Activated T-cell treated with anti-CD3 and anti-CD28 coated beads for 1 hour (primary cell): ENCODE data around the gene CCDC82.

Experiments used
- DNase-seq: peaks from one replicate; pipeline ENCODE4 v3.0.0-alpha.2; 2020; ENCODE audit warnings: low read depth

The CCDC82 gene

GRCh38 chr11:96306933-96307775, 82.6 kb downstream of the CCDC82 start:
- no peak for DNase-seq

GRCh38 chr11:96306600-96306932, 83.1 kb downstream of the CCDC82 start:
- no peak for DNase-seq

- DNase-seq = no peak
Measured at GRCh38 chr11:96306071-96306470, 83.6 kb downstream of the CCDC82 start.

- no peak for DNase-seq
Measured at GRCh38 chr11:96303980-96304379, 85.7 kb downstream of the CCDC82 start.

GRCh38 chr11:96303064-96303463, 86.6 kb downstream of the CCDC82 start:
- no peak for DNase-seq
